ENCODE results near the gene FILIP1. TPM values are rescaled to one million over a fixed set of nuclear protein-coding genes. Genes with fewer than 3 reads are reported as not detected.

FILIP1 gene
- total RNA-seq, 2 donors from 2014 or later, result 78.2 to 117 TPM

GRCh38 chr6:75349262-75349984 lies 144.2 kb downstream of the FILIP1 start:
- no peak for DNase-seq (ENCODE audit: low spot score)
- H3K27me3 ChIP-seq, result no peaks in the 10 kb centered on the region
- TF ChIP-seq CTCF (IDR thresholded peaks at IDR 0.05), result peak in 1 of 2 donors; percentile 23
- H3K27ac ChIP-seq, result peak overlapping the region in 1 of 2 donors; percentile 40
- H3K36me3 ChIP-seq, result peaks cover 23% of the 10 kb centered on the region
- peaks cover 0 to 16% of the 10 kb centered on the region in 2 donors for H3K4me1 ChIP-seq
- no peaks in the 10 kb centered on the region for H3K9me3 ChIP-seq
- peak overlapping the region in 1 of 2 donors; percentile 34 for H3K4me3 ChIP-seq

DNA sequence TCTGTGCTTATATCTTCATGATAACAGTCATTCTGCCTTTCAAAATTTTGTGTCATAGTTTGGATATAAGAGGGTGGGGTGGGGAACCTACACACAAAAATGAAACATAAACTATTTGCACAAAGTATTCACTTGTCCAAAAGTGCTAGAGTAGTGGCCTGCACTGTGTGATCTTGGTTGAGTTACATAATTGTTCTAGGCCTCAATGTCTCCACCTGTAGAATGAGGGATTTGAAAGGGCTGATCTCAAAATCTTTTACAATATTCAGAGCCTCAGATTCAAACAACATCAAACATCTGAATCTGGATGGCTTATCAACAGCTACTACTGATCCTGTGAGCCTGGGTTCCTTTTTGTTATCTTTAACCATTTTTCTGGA lies 144.7 kb downstream of the FILIP1 start:
- peaks cover 0 to 16% of the 10 kb centered on the region in 2 donors for H3K4me1 ChIP-seq
- TF ChIP-seq CTCF (IDR thresholded peaks at IDR 0.05), result no peak

GRCh38 chr6:75347898-75348610 lies 145.5 kb downstream of the FILIP1 start:
- H3K9me3 ChIP-seq, result no peaks in the 10 kb centered on the region
- no peak for DNase-seq (ENCODE audit: low spot score)
- peaks cover 20% of the 10 kb centered on the region for H3K36me3 ChIP-seq
- no peak for TF ChIP-seq CTCF (IDR thresholded peaks at IDR 0.05)
- no peaks in the 10 kb centered on the region for H3K27me3 ChIP-seq
- H3K4me3 ChIP-seq, result no peak overlapping the region
- peaks cover 0 to 16% of the 10 kb centered on the region in 2 donors for H3K4me1 ChIP-seq
- H3K27ac ChIP-seq, result no peak overlapping the region

More for the DNA sequence above, 144.7 kb downstream of the FILIP1 start:
- no peak overlapping the region for H3K27ac ChIP-seq
- H3K36me3 ChIP-seq, result peaks cover 26% of the 10 kb centered on the region
- no peaks in the 10 kb centered on the region for H3K27me3 ChIP-seq
- H3K4me3 ChIP-seq, result peak overlapping the region in 1 of 2 donors; percentile 34
- no peak for DNase-seq (ENCODE audit: low spot score)
- H3K9me3 ChIP-seq, result no peaks in the 10 kb centered on the region

GRCh38 chr6:75345413-75345812 lies 148.2 kb downstream of the FILIP1 start:
- Histone ChIP-seq H3K9me3 (no peaks in the 10 kb centered on the region), H3K4me1 (peaks cover 0 to 16% of the 10 kb centered on the region in 2 donors), H3K27me3 (no peaks in the 10 kb centered on the region), H3K4me3 (no peak overlapping the region), H3K27ac (no peak overlapping the region), H3K36me3 (peaks cover 8% of the 10 kb centered on the region)
- no peak for DNase-seq (ENCODE audit: low spot score)
- no peak for TF ChIP-seq CTCF (IDR thresholded peaks at IDR 0.05)

- TF ChIP-seq CTCF (IDR thresholded peaks at IDR 0.05), result no peak
- no peak for DNase-seq (ENCODE audit: low spot score)
- H3K36me3 ChIP-seq, result peaks cover 8% of the 10 kb centered on the region
- H3K9me3 ChIP-seq, result no peaks in the 10 kb centered on the region
- H3K4me1 ChIP-seq, result peaks cover 0 to 10% of the 10 kb centered on the region in 2 donors
- no peak overlapping the region for H3K27ac ChIP-seq
- no peaks in the 10 kb centered on the region for H3K27me3 ChIP-seq
- no peak overlapping the region for H3K4me3 ChIP-seq
Observed at GRCh38 chr6:75344455-75344854, 149.1 kb downstream of the FILIP1 start.
